Inferior parietal cortex (tissue), 1 donor: ENCODE results near the gene H2AZ2.
"Not testable (repeated sequence)": the region's sequence is repeated elsewhere in the genome, so short reads cannot be mapped to it uniquely, and the experiment has no call there.

ENCODE experiments used
- DNase-seq: peaks from one replicate; pipeline ENCODE4 v3.0.0-alpha.2; 2016; ENCODE audit errors: extremely low spot score

Gene H2AZ2

DNA sequence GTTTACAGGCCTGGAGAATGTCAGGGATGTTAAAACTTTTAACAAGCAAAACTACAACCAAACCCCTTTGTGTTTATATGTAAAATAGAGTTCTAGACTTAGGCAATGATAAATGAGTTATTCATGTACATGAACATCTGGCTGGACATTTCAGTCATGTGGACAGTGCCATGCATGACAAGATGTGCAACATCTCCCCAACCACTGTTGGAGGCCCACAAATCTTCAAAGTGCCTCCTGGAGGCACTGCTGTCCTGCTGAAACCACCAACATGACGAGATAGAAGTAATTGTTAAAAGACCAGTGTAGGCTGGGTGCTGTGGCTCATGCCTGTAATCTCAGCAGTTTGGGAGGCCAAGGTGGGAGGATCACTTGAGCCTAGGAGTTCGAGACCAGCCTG lies 33.0 kb downstream of the H2AZ2 start:
- DNase-seq: no peak

GRCh38 chr7:44811571-44811970 lies 36.3 kb downstream of the H2AZ2 start:
- no peak for DNase-seq

DNA sequence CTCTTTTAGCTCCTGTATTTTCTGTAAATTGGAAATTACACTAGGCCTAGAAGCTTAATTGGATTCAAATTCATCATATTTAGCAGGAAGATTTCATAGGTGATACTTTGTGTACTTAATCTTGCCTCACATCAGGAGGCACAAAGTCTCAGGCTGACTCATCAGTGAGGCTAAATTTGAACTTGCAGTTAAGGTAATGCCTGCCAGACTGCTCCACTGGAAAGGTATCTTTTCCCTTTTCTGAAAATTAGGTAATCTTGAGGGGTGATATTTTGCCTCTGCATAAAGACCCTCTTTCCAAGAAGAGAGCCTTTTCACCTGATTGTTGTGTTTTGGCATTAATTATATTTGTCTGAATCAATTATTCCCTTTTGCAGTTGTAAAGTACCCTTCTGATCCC lies 36.8 kb downstream of the H2AZ2 start:
- no peak for DNase-seq

- no peak for DNase-seq
These were observed 38.9 kb downstream of the H2AZ2 start for GRCh38 chr7:44808914-44809393.

DNA sequence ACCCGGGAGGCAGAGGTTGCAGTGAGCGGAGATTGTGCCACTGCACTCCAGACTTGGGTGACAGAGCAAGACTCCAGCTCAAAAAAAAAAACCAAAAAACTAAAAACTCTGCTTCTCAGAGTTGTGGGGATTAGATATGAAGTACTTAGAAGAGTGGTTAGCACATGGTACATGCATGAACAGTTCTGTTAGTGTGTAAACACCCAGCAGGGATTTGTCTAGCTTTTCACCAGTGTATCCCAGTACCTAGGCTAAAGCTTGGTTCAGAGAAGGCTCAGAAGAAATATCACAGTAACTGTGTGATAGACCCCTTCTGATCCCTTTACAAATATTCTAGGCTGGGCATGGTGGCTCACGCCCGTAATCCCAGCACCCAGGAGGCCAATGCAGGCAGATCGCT lies 41.9 kb downstream of the H2AZ2 start:
- no peak for DNase-seq

- DNase-seq: not testable (repeated sequence)
These were observed 43.9 kb downstream of the H2AZ2 start for GRCh38 chr7:44803828-44804519.

- DNase-seq: no peak
These were observed 45.4 kb downstream of the H2AZ2 start for GRCh38 chr7:44802418-44803025.

DNA sequence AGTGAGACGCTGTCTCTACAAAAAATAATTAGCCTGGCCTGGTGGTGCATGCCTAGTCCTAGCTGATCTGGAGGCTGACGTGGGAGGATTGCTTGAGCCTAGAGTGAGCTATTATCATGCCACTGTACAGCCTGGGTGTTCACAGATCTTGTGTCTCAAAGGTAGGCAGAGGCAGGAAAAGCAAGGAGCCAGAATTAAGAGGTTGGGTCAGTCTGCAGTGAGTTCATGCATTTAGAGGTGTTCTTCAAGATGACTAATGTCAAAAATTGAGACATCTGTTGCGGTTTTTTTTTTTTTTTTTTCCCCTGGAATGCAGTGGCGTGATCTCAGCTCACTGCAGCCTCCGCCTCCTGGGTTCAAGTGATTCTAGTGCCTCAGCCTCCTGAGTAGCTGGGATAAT lies 46.0 kb downstream of the H2AZ2 start:
- no peak for DNase-seq

- DNase-seq: no peak
These were observed 47.9 kb downstream of the H2AZ2 start for GRCh38 chr7:44799939-44800338.

DNA sequence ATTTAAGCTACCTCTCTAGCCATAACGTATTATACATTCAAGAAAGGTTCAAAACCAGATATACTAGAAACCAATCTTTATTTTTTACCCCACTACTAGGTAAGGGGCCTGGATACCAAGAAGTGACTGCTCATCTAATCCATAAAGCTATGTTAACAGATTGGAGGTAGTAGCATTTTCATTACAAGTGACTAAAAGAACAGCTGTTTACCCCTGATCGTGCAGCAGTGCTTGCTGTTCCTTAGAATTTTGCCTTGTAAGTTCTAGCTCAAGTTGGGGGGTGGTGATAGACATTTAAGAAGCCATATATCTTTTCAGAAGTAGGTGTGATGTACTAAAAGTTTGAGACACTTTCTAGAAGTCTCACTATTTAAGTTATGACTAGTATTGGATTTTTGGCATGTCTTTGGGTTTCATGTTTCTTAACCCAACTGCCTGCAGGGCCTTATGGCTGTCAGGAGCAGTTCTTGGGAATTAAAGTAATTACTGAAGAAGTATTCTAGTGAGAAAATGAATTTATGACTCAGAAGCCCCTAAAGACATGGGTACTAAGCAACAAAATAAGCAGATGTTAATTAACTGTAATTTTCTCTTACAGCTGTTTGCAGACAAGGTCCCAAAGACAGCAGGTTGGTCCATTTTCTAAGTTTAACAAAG lies 49.1 kb downstream of the H2AZ2 start:
- no peak for DNase-seq

- DNase-seq: peak; percentile 85
These were observed 50.3 kb downstream of the H2AZ2 start for GRCh38 chr7:44797329-44798258.

DNA sequence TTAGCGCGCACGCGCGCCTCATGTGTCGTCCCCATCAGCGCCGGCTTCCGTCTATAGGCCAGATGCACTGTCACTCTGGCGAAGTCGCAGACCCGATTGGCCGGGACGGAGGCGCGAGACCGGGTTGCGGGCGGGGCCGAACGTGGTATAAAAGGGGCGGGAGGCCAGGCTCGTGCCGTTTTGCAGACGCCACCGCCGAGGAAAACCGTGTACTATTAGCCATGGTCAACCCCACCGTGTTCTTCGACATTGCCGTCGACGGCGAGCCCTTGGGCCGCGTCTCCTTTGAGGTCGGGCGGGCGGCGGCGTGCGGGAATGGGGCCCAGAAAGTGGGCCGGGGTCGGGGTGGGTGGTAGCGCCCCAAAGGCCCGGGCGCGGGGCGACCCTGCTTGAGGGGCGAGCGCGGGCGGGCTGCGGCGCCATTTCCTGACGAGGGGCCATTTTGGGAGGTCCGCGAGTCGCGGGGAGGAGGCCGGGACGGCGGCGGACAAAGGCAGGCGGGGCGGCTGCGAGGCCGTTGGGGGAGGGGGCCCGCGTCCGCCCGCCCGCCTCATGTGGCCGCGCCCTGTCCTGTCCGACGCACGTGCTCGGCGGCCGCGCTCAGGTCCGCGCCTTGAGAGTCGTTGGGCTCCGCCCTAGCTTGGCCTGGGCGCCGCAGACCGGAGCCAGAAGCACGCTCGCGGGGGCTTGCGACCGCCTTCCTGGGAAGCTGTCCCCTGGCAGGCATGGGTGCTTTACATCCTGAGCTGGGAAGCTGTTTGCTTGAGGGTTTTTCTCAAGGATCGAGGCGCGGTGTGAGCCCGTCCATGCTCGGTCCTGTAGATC lies 51.2 kb downstream of the H2AZ2 start, which contains the start of gene PPIA:
Gene PPIA, plus strand, starts transcription at position 178 of the 825 bp plus-strand sequence. Its CDS starts 44 bp downstream, at position 222.
- peak; percentile 98 for DNase-seq

DNA sequence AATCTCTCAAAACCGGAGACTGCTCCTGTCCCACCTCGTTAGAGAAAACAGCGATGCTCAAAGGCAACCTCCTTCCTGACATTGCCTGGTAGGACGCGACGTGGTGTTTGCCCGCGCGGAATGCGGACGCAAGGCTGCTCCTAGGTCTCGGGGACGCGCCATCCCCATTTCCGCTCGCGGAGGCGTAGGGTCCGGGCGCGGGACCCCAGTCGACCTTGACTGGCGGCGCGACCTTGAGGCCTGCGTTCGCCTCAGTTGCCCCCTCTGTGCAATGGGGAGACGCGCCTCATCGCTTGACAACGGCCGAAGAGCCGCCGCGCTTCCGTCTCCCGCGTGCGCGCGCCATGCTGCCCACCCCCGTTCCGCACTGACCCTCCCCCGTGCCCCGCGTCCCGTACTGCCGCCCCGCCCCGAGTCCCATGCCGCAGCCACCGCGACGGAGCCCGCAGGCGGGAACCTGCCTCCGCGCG lies 51.8 kb downstream of the H2AZ2 start:
- peak; percentile 54 for DNase-seq

DNA sequence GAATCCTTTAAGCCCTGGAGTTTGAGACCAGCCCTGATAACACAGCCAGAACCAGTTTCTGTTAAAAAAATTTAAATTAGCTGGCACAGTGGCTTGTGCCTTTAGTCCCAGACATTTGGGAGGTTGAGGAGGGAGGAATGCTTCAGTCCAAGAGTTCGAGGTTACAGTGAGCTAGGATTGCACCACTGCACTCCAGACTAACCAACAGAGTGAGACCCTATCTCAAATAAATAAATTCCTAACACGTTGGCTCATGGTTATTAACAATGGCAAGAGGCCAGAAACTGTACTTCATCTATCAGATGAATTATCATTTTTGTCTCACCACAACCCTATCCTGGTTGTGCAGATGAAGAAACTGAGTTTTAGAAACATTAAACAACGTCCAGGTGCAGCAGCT lies 53.6 kb downstream of the H2AZ2 start:
- no peak for DNase-seq

DNA sequence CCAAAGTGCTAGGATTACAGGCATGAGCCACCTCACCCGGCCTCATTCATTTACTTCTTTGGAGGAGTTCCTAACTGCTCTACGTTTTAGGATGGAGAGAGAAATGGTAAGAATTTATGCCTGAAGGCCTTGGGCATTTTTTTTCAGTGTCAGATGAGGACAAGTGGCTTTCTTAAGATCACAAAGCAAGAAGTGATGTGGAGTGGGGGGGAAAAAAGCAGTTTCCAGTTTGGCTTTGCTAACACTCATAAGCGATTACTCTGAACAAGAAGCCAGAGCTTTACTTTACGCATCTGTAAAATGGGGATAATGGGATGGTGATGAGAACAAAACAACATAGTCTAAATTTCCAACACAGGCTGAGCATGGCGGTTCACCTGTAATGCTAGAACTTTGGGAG lies 54.0 kb downstream of the H2AZ2 start:
- no peak for DNase-seq

DNA sequence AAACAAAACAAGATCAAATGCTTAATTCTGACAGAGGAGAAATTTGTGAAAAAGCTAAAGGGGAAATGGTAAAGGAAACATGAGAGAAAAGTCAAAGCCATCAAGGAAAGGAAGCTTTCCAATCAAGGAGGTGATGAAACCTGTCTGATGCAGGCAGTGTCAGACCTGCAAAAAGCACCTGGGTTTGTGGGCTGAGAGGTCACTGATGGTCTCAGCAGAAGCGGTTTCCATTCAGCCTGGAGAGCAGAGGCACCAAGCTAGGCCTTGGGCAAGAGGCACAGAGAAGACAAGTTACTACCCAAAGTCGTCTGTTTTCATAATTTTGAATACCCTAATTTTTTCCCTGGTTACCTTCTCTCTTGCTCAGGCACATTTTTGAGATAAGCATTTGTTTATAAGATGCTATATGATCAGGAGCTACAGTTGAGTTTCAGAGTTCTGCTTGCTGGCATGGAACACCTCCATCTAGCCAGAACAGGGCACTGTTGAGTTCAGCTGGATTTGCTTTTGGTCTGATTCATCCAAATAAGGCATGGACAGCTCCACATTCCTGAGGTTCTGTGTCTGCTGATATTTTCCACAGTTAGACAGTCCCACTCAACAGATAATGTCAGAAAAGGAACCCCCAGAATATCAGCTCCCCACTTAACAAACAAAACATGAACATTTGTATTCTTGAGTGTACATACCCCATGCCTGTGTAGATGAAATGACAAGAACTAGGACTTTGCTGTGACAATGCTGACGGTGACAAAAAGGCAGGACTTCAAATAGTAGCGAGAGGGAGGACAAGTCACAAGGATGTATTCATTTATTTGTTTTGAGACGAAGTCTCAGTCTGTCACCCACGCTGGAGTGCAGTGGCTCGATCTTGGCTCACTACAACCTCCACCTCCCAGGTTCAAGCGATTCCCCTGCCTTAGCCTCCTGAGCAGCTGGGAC lies 56.3 kb downstream of the H2AZ2 start:
- no peak for DNase-seq

GRCh38 chr7:44789990-44790389 lies 57.9 kb downstream of the H2AZ2 start:
- no peak for DNase-seq

GRCh38 chr7:44787762-44788161 lies 60.1 kb downstream of the H2AZ2 start:
- DNase-seq: no peak

DNA sequence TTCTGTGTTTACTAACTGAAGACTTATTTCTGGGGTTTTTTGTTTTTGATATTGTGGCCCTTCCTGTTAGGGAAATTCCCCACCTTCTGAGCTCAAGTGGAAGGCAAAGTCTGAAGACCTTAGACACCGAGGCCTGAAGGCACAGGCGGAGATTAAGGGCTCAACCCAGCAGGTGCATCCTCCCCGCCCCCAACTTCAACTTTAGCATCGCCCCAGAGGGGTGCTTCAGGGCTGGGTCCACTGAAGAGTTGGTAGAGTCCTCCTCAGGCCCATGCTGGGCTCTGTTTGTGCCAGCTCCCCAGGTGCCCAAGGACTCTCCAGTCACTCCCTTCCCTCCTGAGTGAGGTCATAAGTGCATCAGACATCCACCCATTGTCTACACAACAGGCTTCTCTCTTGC lies 60.8 kb downstream of the H2AZ2 start:
- no peak for DNase-seq

- DNase-seq: not testable (repeated sequence)
These were observed 62.7 kb downstream of the H2AZ2 start for GRCh38 chr7:44785218-44785617.
